Measurements from ENCODE around the gene FGF12.

Gene FGF12

GRCh38 chr3:192496905-192497587, 230.3 kb downstream of the FGF12 start:
- H3K4me3 ChIP-seq (ENCODE audit: extremely low read depth, insufficient read depth, low read length, poor library complexity, severe bottlenecking), result no peak overlapping the region
- H3K36me3 ChIP-seq (ENCODE audit: control insufficient read depth, insufficient read depth, low read length), result no peaks in the 10 kb centered on the region
- no peaks in the 10 kb centered on the region for H3K4me1 ChIP-seq (ENCODE audit: control insufficient read depth, insufficient read depth, low read length, poor library complexity, severe bottlenecking)
- no peak overlapping the region for H3K27ac ChIP-seq (ENCODE audit: low read depth, low read length, severe bottlenecking)
- no peaks in the 10 kb centered on the region for H3K9me3 ChIP-seq (ENCODE audit: control insufficient read depth, low read length)
- 83 to 85% methylated on average over 5 to 7 of the region's 7 CpGs for WGBS, 2 experiments (ENCODE audit: insufficient coverage in 2 of 2)

DNA sequence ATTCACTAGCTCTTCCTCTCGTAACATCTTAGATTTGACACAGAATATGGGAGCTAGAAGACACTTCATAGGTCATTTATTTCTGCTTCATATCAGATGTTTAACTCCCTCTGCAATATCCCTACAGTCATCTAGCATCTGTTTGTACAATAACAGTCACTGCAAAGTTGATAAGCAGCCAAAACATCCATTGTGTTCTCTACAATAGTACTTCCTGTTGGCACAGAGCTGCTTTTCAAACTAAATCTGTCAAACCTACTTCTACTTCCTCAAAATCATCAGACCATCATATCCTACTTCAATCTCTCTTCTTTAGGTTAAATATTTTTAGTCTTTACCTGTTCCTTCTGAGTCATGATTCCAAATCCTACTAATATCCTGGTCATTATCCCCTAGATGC, 233.2 kb downstream of the FGF12 start:
- H3K4me1 ChIP-seq (ENCODE audit: control insufficient read depth, insufficient read depth, low read length, poor library complexity, severe bottlenecking), result no peaks in the 10 kb centered on the region
- no peaks in the 10 kb centered on the region for H3K36me3 ChIP-seq (ENCODE audit: control insufficient read depth, insufficient read depth, low read length)
- H3K27ac ChIP-seq (ENCODE audit: low read depth, low read length, severe bottlenecking), result no peak overlapping the region
- no peaks in the 10 kb centered on the region for H3K9me3 ChIP-seq (ENCODE audit: control insufficient read depth, low read length)
- no peak overlapping the region for H3K4me3 ChIP-seq (ENCODE audit: extremely low read depth, insufficient read depth, low read length, poor library complexity, severe bottlenecking)
- 100% methylated on average over 1 of the region's 1 CpG for WGBS, 2 experiments (ENCODE audit: insufficient coverage in 2 of 2)

- WGBS, 2 experiments (ENCODE audit: insufficient coverage in 2 of 2), result 88 to 100% methylated on average over 1 to 2 of the region's 4 CpGs
- Histone ChIP-seq H3K4me1 (ENCODE audit: control insufficient read depth, insufficient read depth, low read length, poor library complexity, severe bottlenecking) (no peaks in the 10 kb centered on the region), H3K4me3 (ENCODE audit: extremely low read depth, insufficient read depth, low read length, poor library complexity, severe bottlenecking) (no peak overlapping the region), H3K27ac (ENCODE audit: low read depth, low read length, severe bottlenecking) (no peak overlapping the region), H3K9me3 (ENCODE audit: control insufficient read depth, low read length) (no peaks in the 10 kb centered on the region), H3K36me3 (ENCODE audit: control insufficient read depth, insufficient read depth, low read length) (no peaks in the 10 kb centered on the region)
Observed at GRCh38 chr3:192490720-192491119, 236.6 kb downstream of the FGF12 start.

- no peaks in the 10 kb centered on the region for H3K9me3 ChIP-seq (ENCODE audit: control insufficient read depth, low read length)
- H3K27ac ChIP-seq (ENCODE audit: low read depth, low read length, severe bottlenecking), result no peak overlapping the region
- H3K36me3 ChIP-seq (ENCODE audit: control insufficient read depth, insufficient read depth, low read length), result no peaks in the 10 kb centered on the region
- no peaks in the 10 kb centered on the region for H3K4me1 ChIP-seq (ENCODE audit: control insufficient read depth, insufficient read depth, low read length, poor library complexity, severe bottlenecking)
- H3K4me3 ChIP-seq (ENCODE audit: extremely low read depth, insufficient read depth, low read length, poor library complexity, severe bottlenecking), result no peak overlapping the region
- no CpG with 5 or more reads among the region's 2 CpGs for WGBS, 2 experiments (ENCODE audit: insufficient coverage in 2 of 2)
Observed at GRCh38 chr3:192489579-192489978, 237.8 kb downstream of the FGF12 start.

DNA sequence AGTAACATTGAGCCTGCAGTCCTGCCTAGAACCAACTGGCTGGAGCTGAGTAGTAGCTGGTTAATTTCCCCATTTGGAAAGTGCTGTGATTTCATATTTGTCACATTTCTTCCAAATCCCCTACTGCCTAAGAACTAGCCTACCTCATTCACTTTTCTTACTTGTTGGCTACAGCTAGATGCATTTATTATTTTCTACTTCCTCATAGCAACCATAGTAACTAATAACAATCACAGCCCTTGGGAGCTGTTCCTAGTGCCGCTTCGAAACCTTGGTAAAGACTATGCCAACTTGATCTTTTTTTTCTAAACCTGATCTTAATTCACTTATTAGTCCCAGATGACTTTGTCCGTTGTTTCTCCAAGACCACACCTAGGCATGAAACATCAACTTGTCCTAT, 240.3 kb downstream of the FGF12 start:
- Histone ChIP-seq H3K4me3 (ENCODE audit: extremely low read depth, insufficient read depth, low read length, poor library complexity, severe bottlenecking) (no peak overlapping the region), H3K9me3 (ENCODE audit: control insufficient read depth, low read length) (no peaks in the 10 kb centered on the region), H3K4me1 (ENCODE audit: control insufficient read depth, insufficient read depth, low read length, poor library complexity, severe bottlenecking) (no peaks in the 10 kb centered on the region), H3K27ac (ENCODE audit: low read depth, low read length, severe bottlenecking) (no peak overlapping the region), H3K36me3 (ENCODE audit: control insufficient read depth, insufficient read depth, low read length) (no peaks in the 10 kb centered on the region)
- WGBS, 2 experiments (ENCODE audit: insufficient coverage in 2 of 2), result 81 to 92% methylated on average over 3 of the region's 3 CpGs

GRCh38 chr3:192482809-192483208, 244.5 kb downstream of the FGF12 start:
- Histone ChIP-seq H3K9me3 (ENCODE audit: control insufficient read depth, low read length) (no peaks in the 10 kb centered on the region), H3K4me3 (ENCODE audit: extremely low read depth, insufficient read depth, low read length, poor library complexity, severe bottlenecking) (no peak overlapping the region), H3K27ac (ENCODE audit: low read depth, low read length, severe bottlenecking) (no peak overlapping the region), H3K36me3 (ENCODE audit: control insufficient read depth, insufficient read depth, low read length) (no peaks in the 10 kb centered on the region), H3K4me1 (ENCODE audit: control insufficient read depth, insufficient read depth, low read length, poor library complexity, severe bottlenecking) (no peaks in the 10 kb centered on the region)
- WGBS, 2 experiments (ENCODE audit: insufficient coverage in 2 of 2), result 78 to 89% methylated on average over 1 of the region's 2 CpGs

- Histone ChIP-seq H3K36me3 (ENCODE audit: control insufficient read depth, insufficient read depth, low read length) (no peaks in the 10 kb centered on the region), H3K9me3 (ENCODE audit: control insufficient read depth, low read length) (no peaks in the 10 kb centered on the region), H3K4me1 (ENCODE audit: control insufficient read depth, insufficient read depth, low read length, poor library complexity, severe bottlenecking) (no peaks in the 10 kb centered on the region), H3K4me3 (ENCODE audit: extremely low read depth, insufficient read depth, low read length, poor library complexity, severe bottlenecking) (no peak overlapping the region), H3K27ac (ENCODE audit: low read depth, low read length, severe bottlenecking) (no peak overlapping the region)
- WGBS, 2 experiments (ENCODE audit: insufficient coverage in 2 of 2), result no CpG with 5 or more reads among the region's 7 CpGs
Observed at GRCh38 chr3:192482391-192482790, 244.9 kb downstream of the FGF12 start.

GRCh38 chr3:192481638-192482037, 245.7 kb downstream of the FGF12 start:
- H3K27ac ChIP-seq (ENCODE audit: low read depth, low read length, severe bottlenecking), result no peak overlapping the region
- 86 to 92% methylated on average over 4 to 5 of the region's 5 CpGs for WGBS, 2 experiments (ENCODE audit: insufficient coverage in 2 of 2)
- no peak overlapping the region for H3K4me3 ChIP-seq (ENCODE audit: extremely low read depth, insufficient read depth, low read length, poor library complexity, severe bottlenecking)
- H3K36me3 ChIP-seq (ENCODE audit: control insufficient read depth, insufficient read depth, low read length), result no peaks in the 10 kb centered on the region
- H3K9me3 ChIP-seq (ENCODE audit: control insufficient read depth, low read length), result no peaks in the 10 kb centered on the region
- no peaks in the 10 kb centered on the region for H3K4me1 ChIP-seq (ENCODE audit: control insufficient read depth, insufficient read depth, low read length, poor library complexity, severe bottlenecking)

- H3K4me3 ChIP-seq (ENCODE audit: extremely low read depth, insufficient read depth, low read length, poor library complexity, severe bottlenecking), result no peak overlapping the region
- H3K36me3 ChIP-seq (ENCODE audit: control insufficient read depth, insufficient read depth, low read length), result no peaks in the 10 kb centered on the region
- no peaks in the 10 kb centered on the region for H3K4me1 ChIP-seq (ENCODE audit: control insufficient read depth, insufficient read depth, low read length, poor library complexity, severe bottlenecking)
- no peak overlapping the region for H3K27ac ChIP-seq (ENCODE audit: low read depth, low read length, severe bottlenecking)
- H3K9me3 ChIP-seq (ENCODE audit: control insufficient read depth, low read length), result no peaks in the 10 kb centered on the region
- WGBS, 2 experiments (ENCODE audit: insufficient coverage in 2 of 2), result 29 to 55% methylated on average over 5 to 7 of the region's 13 CpGs
Observed at GRCh38 chr3:192467230-192468140, 259.9 kb downstream of the FGF12 start.

- no peaks in the 10 kb centered on the region for H3K9me3 ChIP-seq (ENCODE audit: control insufficient read depth, low read length)
- 74 to 90% methylated on average over 4 of the region's 4 CpGs for WGBS, 2 experiments (ENCODE audit: insufficient coverage in 2 of 2)
- no peak overlapping the region for H3K27ac ChIP-seq (ENCODE audit: low read depth, low read length, severe bottlenecking)
Observed at GRCh38 chr3:192449036-192449435, 278.3 kb downstream of the FGF12 start.

More at GRCh38 chr3:192449036-192449435, 278.3 kb downstream of the FGF12 start:
- Histone ChIP-seq H3K4me1 (ENCODE audit: control insufficient read depth, insufficient read depth, low read length, poor library complexity, severe bottlenecking) (no peaks in the 10 kb centered on the region), H3K36me3 (ENCODE audit: control insufficient read depth, insufficient read depth, low read length) (no peaks in the 10 kb centered on the region), H3K4me3 (ENCODE audit: extremely low read depth, insufficient read depth, low read length, poor library complexity, severe bottlenecking) (no peak overlapping the region)
